DLD1 (cell line): Measurements from ENCODE around the gene KCNAB1.
"Not testable (repeated sequence)": the region's sequence is repeated elsewhere in the genome, so short reads cannot be mapped to it uniquely, and the experiment has no call there.

ENCODE experiments used
- in situ Hi-C: cut with HindIII; loops from 2 replicates; pipeline ENCODE4 v1.10.0; 2017; ENCODE audit warnings: low sequenced_read_pairs

Gene KCNAB1

DNA sequence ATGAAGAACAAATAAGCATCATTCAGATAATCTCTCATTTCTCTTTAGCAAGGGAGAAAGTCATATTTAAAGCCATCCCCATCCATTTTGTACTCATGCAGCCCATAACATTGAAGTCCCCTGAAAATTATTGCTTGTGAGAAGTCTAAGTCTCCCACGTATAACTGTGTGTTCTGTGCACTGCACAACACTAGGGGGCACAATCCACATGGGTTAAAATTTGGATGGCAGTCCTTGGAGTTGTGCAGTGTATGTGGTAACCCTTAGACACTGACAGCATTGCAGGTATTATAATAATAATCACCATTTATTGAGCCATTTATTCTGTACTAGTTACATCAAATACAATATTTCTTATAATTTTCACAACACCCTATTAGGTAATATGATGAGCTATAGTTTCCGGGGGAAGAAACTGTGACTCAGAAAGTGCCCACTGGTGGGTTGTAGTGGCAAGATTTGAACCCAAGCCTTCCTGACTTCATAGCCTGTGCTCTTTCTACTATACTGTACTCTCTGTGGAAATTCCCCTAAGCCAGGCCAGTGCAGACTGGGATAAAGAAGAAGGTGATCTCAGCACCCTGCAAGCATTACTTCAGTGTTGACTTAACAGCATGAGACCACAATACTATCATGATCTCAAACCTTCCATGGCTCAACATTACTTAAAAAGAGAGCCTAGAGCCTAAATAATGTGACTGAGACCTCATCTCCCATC lies 15.7 kb downstream of the KCNAB1 start:
- in situ Hi-C loops: no loop called here

- in situ Hi-C loops: not testable (repeated sequence)
These were observed 17.0 kb downstream of the KCNAB1 start for GRCh38 chr3:156137397-156137796.

DNA sequence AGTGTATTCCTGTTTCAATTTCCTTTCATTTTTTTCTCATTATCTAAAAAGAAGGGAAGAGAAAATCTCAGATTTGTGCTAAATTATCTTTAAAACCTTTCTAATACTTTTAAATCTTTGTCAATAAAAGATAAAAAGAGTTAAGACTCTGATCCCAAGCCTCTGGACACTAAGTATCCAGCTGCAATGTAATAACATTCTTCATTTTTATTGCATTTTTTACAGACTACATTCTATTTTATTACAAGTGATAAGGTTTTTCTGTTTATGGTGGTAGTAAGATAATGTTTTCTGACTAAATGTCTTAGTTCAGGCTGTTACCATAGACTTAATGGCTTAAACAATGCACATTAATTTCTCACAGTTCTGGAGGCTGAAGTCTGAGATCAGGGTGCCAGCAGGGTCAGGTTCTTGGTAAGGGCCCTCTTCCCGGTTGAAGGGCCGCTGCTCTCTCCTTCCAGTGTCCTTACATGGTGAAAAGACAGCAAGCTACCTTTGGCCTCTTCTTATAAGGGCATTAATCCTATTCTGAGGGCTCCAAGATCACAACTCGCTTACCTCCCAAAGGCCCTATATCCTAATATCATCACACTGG lies 19.7 kb downstream of the KCNAB1 start:
- in situ Hi-C loops: no loop called here

- in situ Hi-C loops: no loop called here
These were observed 22.3 kb downstream of the KCNAB1 start for GRCh38 chr3:156142702-156143101.

GRCh38 chr3:156143136-156143535 lies 22.8 kb downstream of the KCNAB1 start:
- in situ Hi-C loops: no loop called here

- in situ Hi-C loops: no loop called here
These were observed 23.7 kb downstream of the KCNAB1 start for GRCh38 chr3:156144060-156144459.

GRCh38 chr3:156145866-156146265 lies 25.5 kb downstream of the KCNAB1 start:
- in situ Hi-C loops: no loop called here

GRCh38 chr3:156148345-156148945 lies 28.1 kb downstream of the KCNAB1 start:
- in situ Hi-C loops: no loop called here

DNA sequence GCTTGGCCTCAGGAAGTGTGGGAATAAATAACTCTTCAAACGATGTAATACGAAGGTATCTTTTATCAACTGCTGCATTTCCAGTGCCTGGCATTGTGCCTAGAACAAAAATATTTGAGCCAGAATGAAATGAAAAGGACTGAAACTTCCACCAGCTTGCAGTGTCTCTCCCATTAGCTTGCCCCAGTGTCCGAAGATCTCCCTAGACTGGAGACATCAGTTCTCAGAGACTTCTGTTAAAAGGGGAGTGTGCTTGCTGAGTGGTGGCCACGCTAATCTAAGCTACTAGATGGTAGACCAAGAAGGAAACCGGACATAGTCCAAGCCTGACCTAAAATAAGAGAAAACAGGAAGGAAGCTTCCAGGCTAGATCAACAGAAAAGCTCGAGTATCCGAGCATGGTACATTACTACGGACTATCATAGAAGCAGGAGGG lies 28.6 kb downstream of the KCNAB1 start:
- in situ Hi-C loops: no loop called here

GRCh38 chr3:156149876-156150275 lies 29.5 kb downstream of the KCNAB1 start:
- in situ Hi-C loops: no loop called here

- in situ Hi-C loops: no loop called here
These were observed 30.2 kb downstream of the KCNAB1 start for GRCh38 chr3:156150434-156151066.

- in situ Hi-C loops: no loop called here
These were observed 31.5 kb downstream of the KCNAB1 start for GRCh38 chr3:156151824-156152428.

GRCh38 chr3:156158656-156159295 lies 38.4 kb downstream of the KCNAB1 start:
- in situ Hi-C loops: no loop called here

- in situ Hi-C loops: no loop called here
These were observed 40.3 kb downstream of the KCNAB1 start for GRCh38 chr3:156160647-156161046.

- in situ Hi-C loops: no loop called here
These were observed 40.8 kb downstream of the KCNAB1 start for GRCh38 chr3:156161172-156161571.

DNA sequence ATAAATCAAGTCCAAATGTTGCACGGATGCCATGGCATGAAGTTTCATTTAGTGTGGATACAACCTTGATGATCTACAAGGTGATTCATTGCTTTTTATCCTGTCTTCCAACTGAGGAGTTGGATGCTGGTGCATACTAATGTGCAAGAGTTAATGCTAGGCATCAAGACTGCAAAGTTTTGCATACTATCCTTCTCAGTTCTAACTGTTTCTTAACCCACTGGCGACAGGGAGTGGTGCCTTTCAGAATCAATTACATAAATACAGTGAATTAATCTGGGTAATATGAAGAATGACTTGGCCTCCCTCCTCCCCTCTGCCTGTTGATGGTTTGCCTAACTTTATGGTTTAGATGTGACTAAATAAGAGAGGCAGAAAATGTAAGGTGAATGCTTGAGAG lies 43.5 kb downstream of the KCNAB1 start:
- in situ Hi-C loops: no loop called here

GRCh38 chr3:156166808-156167207 lies 46.4 kb downstream of the KCNAB1 start:
- in situ Hi-C loops: no loop called here

GRCh38 chr3:156170571-156170970 lies 50.2 kb downstream of the KCNAB1 start:
- in situ Hi-C loops: no loop called here

- in situ Hi-C loops: no loop called here
These were observed 51.2 kb downstream of the KCNAB1 start for GRCh38 chr3:156171281-156172267.

DNA sequence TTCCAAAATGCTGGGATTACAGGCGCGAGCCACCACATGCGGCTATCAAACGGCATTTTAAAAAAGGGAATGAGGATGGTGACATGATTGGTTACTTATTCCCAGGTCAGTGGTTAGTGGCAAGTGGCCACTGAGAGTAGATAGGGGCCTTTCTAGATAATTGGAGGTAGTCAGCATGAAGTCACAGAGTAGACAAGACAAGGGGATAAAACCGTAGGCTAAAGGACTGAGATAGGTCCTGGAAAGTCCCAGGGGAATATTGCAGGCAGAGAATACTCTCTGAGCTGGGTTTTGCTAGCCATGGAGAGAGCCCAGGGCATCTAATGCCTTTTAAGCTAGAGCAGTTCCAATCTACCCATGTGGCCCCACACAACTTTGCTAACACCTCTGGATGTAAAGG lies 52.2 kb downstream of the KCNAB1 start:
- in situ Hi-C loops: no loop called here
